Caco-2 (cell line): ENCODE data around the gene FAAP100. TPM values are rescaled to one million over a fixed set of nuclear protein-coding genes. Genes with fewer than 3 reads are reported as not detected.

Experiments used
- BruUV-seq: library from RNA; stranded (reverse); fragments of 400-500 nt; replicated peaks from 2 replicates; lab custom pipeline; 2021; lab: Mats Ljungman, UMichigan
- CTCF ChIA-PET: fragments of 300-600 bp; sonication (Branson Sonifier 250); formaldehyde crosslinking; loops from one replicate; lab custom pipeline; 2022; ENCODE audit warnings: antibody characterized with exemption; lab: Charles Lee
- POLR2A ChIA-PET: fragments of 300-600 bp; sonication (Branson Sonifier 250); formaldehyde crosslinking; loops from one replicate; lab custom pipeline; 2022; ENCODE audit warnings: antibody characterized with exemption; lab: Charles Lee
- DNase-seq, 2 experiments: peaks; one replicate each; pipeline versions ENCODE4 v3.0.0 to v3.0.0-alpha.2; 2020 to 2022
- H3K27me3 ChIP-seq: replicated peaks from 2 replicates; pipeline ENCODE4 v1.6.0; 2011; ENCODE audit warnings: low read length; ENCODE audit not compliant: control insufficient read depth, insufficient read depth
- H3K36me3 ChIP-seq: 2 replicates; pipeline ENCODE4 v1.5.1; 2011; ENCODE audit warnings: low read length; ENCODE audit not compliant: control insufficient read depth, insufficient read depth
- H3K4me1 ChIP-seq: fragments of 250-450 bp; sonication (Bioruptor Pico); 2 replicates; pipeline ENCODE4 v1.5.1; 2020; ENCODE audit warnings: mild to moderate bottlenecking
- H3K4me3 ChIP-seq: 2 replicates; pipeline ENCODE4 v1.5.1; 2011; ENCODE audit warnings: low read depth, mild to moderate bottlenecking, control low read depth, low read length
- H3K9me3 ChIP-seq: fragments of 250-450 bp; sonication (Bioruptor Pico); 2 replicates; pipeline ENCODE4 v1.5.1; 2020; ENCODE audit warnings: mild to moderate bottlenecking, moderate library complexity
- H3K27ac Mint-ChIP-seq: one replicate; pipeline ENCODE4 v1.8.0; 2022; ENCODE audit warnings: mixed read lengths; ENCODE audit not compliant: unreplicated experiment
- H3K27me3 Mint-ChIP-seq: one replicate; pipeline ENCODE4 v1.8.0; 2022; ENCODE audit warnings: mixed read lengths; ENCODE audit not compliant: insufficient read depth, unreplicated experiment
- H3K36me3 Mint-ChIP-seq: one replicate; pipeline ENCODE4 v1.8.0; 2022; ENCODE audit warnings: mild to moderate bottlenecking, mixed read lengths; ENCODE audit not compliant: insufficient read depth, unreplicated experiment
- H3K4me1 Mint-ChIP-seq: one replicate; pipeline ENCODE4 v1.8.0; 2022; ENCODE audit warnings: low read depth, mixed read lengths; ENCODE audit not compliant: unreplicated experiment
- H3K4me3 Mint-ChIP-seq: one replicate; pipeline ENCODE4 v1.8.0; 2022; ENCODE audit warnings: mild to moderate bottlenecking, moderate library complexity, mixed read lengths; ENCODE audit not compliant: unreplicated experiment
- H3K9me3 Mint-ChIP-seq: one replicate; pipeline ENCODE4 v1.8.0; 2022; ENCODE audit warnings: mixed read lengths; ENCODE audit not compliant: unreplicated experiment
- CTCF ChIP-seq, 2 experiments: fragments of 200-600 bp in 1 of 2; IDR thresholded peaks; 1 replicate in 1 of 2; 2 replicates in 1 of 2; pipeline versions ENCODE4 v1.5.1 to v1.8.0; 2011 to 2022; ENCODE audit warnings: antibody characterized with exemption in 1 of 2, control low read depth in 1 of 2, inconsistent platforms in 1 of 2, low read depth in 1 of 2, low read length in 1 of 2, mild to moderate bottlenecking in 1 of 2, moderate library complexity in 1 of 2; ENCODE audit not compliant: insufficient read depth in 1 of 2, severe bottlenecking in 1 of 2, unreplicated experiment in 1 of 2
- intact Hi-C: fragments of 100-400 bp; cut with micrococcal nuclease; formaldehyde crosslinking; loops from one replicate; pipeline ENCODE4 v1.10.0; 2022; ENCODE audit not compliant: unreplicated experiment
- total RNA-seq: library from RNA; stranded (reverse); gene quantifications from 2 replicates; pipeline ENCODE4 v1.2.3, GENCODE V29; 2022

Gene FAAP100
- total RNA-seq, 1 experiment from 2014 or later, result 38.5 TPM

- no peaks in the 10 kb centered on the region for H3K27me3 Mint-ChIP-seq
- DNase-seq, result no peak
- H3K9me3 Mint-ChIP-seq, result no peaks in the 10 kb centered on the region
- POLR2A ChIA-PET, result no interaction called here
- H3K4me1 ChIP-seq, result no peaks in the 10 kb centered on the region
- no peak overlapping the region for H3K4me3 ChIP-seq
- H3K4me1 Mint-ChIP-seq, result peaks cover 14% of the 10 kb centered on the region
- no peaks in the 10 kb centered on the region for H3K9me3 ChIP-seq
- peaks cover 93% of the 10 kb centered on the region for H3K36me3 Mint-ChIP-seq
- BruUV-seq, result no TSS peak
- H3K27me3 ChIP-seq, result no peaks in the 10 kb centered on the region
- peak overlapping the region; percentile 32 for H3K27ac Mint-ChIP-seq
- no peak for TF ChIP-seq CTCF (IDR thresholded peaks at IDR 0.05; ENCODE audit: insufficient read depth in 1 of 2, low read depth in 1 of 2, low read length in 1 of 2, severe bottlenecking in 1 of 2, unreplicated experiment in 1 of 2)
- CTCF ChIA-PET, result no interaction called here
- intact Hi-C loops, result no loop called here
- H3K4me3 Mint-ChIP-seq, result no peak overlapping the region
- peaks cover 8% of the 10 kb centered on the region for H3K36me3 ChIP-seq
Measured at GRCh38 chr17:81583589-81584342, 31.6 kb upstream of the FAAP100 start.

- H3K36me3 Mint-ChIP-seq, result peaks cover 91% of the 10 kb centered on the region
- intact Hi-C loops, result no loop called here
- peaks cover 23% of the 10 kb centered on the region for H3K4me1 Mint-ChIP-seq
- H3K9me3 Mint-ChIP-seq, result no peaks in the 10 kb centered on the region
- Histone ChIP-seq H3K36me3 (peaks cover 6% of the 10 kb centered on the region), H3K4me1 (peaks cover 7% of the 10 kb centered on the region), H3K27me3 (no peaks in the 10 kb centered on the region), H3K4me3 (no peak overlapping the region), H3K9me3 (no peaks in the 10 kb centered on the region)
- no peak for DNase-seq
- TF ChIP-seq CTCF (IDR thresholded peaks at IDR 0.05; ENCODE audit: insufficient read depth in 1 of 2, low read depth in 1 of 2, low read length in 1 of 2, severe bottlenecking in 1 of 2, unreplicated experiment in 1 of 2), result no peak
- H3K27me3 Mint-ChIP-seq, result no peaks in the 10 kb centered on the region
- peak overlapping the region; percentile 32 for H3K27ac Mint-ChIP-seq
- ChIA-PET POLR2A (no interaction called here), CTCF (no interaction called here)
- BruUV-seq, result no TSS peak
- no peak overlapping the region for H3K4me3 Mint-ChIP-seq
Measured at GRCh38 chr17:81582749-81583148, 30.6 kb upstream of the FAAP100 start.

- no peak for DNase-seq
- Mint-ChIP-seq H3K27ac (no peak overlapping the region), H3K36me3 (peaks cover 91% of the 10 kb centered on the region), H3K9me3 (no peaks in the 10 kb centered on the region), H3K4me1 (peaks cover 27% of the 10 kb centered on the region), H3K27me3 (no peaks in the 10 kb centered on the region), H3K4me3 (no peak overlapping the region)
- BruUV-seq, result no TSS peak
- intact Hi-C loops, result no loop called here
- TF ChIP-seq CTCF (IDR thresholded peaks at IDR 0.05; ENCODE audit: insufficient read depth in 1 of 2, low read depth in 1 of 2, low read length in 1 of 2, severe bottlenecking in 1 of 2, unreplicated experiment in 1 of 2), result no peak
- POLR2A ChIA-PET, result no interaction called here
- Histone ChIP-seq H3K27me3 (no peaks in the 10 kb centered on the region), H3K36me3 (peaks cover 6% of the 10 kb centered on the region), H3K9me3 (no peaks in the 10 kb centered on the region), H3K4me1 (peaks cover 11% of the 10 kb centered on the region), H3K4me3 (no peak overlapping the region)
- CTCF ChIA-PET, result no interaction called here
Measured at GRCh38 chr17:81582341-81582740, 30.2 kb upstream of the FAAP100 start.
